GM06990 (cell line): ENCODE measurements around the gene ACAP2.
A peak's percentile ranks its signal among the peaks of the same experiment; 100 is the strongest.

Experiments
- DNase-seq: peaks from one replicate; pipeline ENCODE4 v3.0.0-alpha.2; 2011; ENCODE audit not compliant: insufficient read length; ENCODE audit errors: extremely low read depth
- H3K27me3 ChIP-seq: replicated peaks from 2 replicates; pipeline ENCODE4 v1.6.0; 2011; ENCODE audit warnings: low read length; ENCODE audit not compliant: control insufficient read depth, insufficient read depth
- H3K36me3 ChIP-seq: 2 replicates; pipeline ENCODE4 v1.5.1; 2011; ENCODE audit warnings: low read length; ENCODE audit not compliant: control insufficient read depth, insufficient read depth
- H3K4me3 ChIP-seq: replicated peaks from 2 replicates; pipeline ENCODE4 v1.5.1; 2011; ENCODE audit warnings: low read depth, mild to moderate bottlenecking, control low read depth, low read length
- CTCF ChIP-seq: IDR thresholded peaks from 2 replicates; pipeline ENCODE4 v1.5.1; 2011; ENCODE audit warnings: low read length, control low read depth, mild to moderate bottlenecking, inconsistent platforms; ENCODE audit not compliant: insufficient read depth, poor library complexity, severe bottlenecking

ACAP2 gene

GRCh38 chr3:195263925-195264600, 178.8 kb downstream of the ACAP2 start:
- H3K36me3 ChIP-seq: peaks cover 2% of the 10 kb centered on the region
- no peak for TF ChIP-seq CTCF
- no peak for DNase-seq
- H3K4me3 ChIP-seq: no peak overlapping the region
- H3K27me3 ChIP-seq: no peaks in the 10 kb centered on the region

- Histone ChIP-seq H3K36me3 (peaks cover 2% of the 10 kb centered on the region), H3K27me3 (no peaks in the 10 kb centered on the region), H3K4me3 (no peak overlapping the region)
- no peak for TF ChIP-seq CTCF
- DNase-seq: no peak
These were observed 179.5 kb downstream of the ACAP2 start for GRCh38 chr3:195263193-195263924.

- H3K27me3 ChIP-seq: no peaks in the 10 kb centered on the region
- H3K4me3 ChIP-seq: no peak overlapping the region
- H3K36me3 ChIP-seq: peaks cover 2% of the 10 kb centered on the region
- no peak for DNase-seq
- TF ChIP-seq CTCF: no peak
These were observed 180.9 kb downstream of the ACAP2 start for GRCh38 chr3:195261925-195262324.

- Histone ChIP-seq H3K36me3 (peaks cover 1% of the 10 kb centered on the region; the same call in 1 of the 2 replicates), H3K27me3 (no peaks in the 10 kb centered on the region), H3K4me3 (peak overlapping the region; percentile 71)
- TF ChIP-seq CTCF: no peak
- no peak for DNase-seq
These were observed 182.4 kb downstream of the ACAP2 start for GRCh38 chr3:195260280-195260905.

- H3K27me3 ChIP-seq: no peaks in the 10 kb centered on the region
- peaks cover 1% of the 10 kb centered on the region; the same call in 1 of the 2 replicates for H3K36me3 ChIP-seq
- DNase-seq: peak; percentile 94
- peak overlapping the region; percentile 71 for H3K4me3 ChIP-seq
- no peak for TF ChIP-seq CTCF
These were observed 183.1 kb downstream of the ACAP2 start for GRCh38 chr3:195259475-195260279.
